GM21423 (cell line): ENCODE measurements around the gene FAM222A.

Experiments
- ATAC-seq: cut with Tn5 transposase; IDR thresholded peaks from one replicate; pipeline ENCODE4 v1.9.1; 2021; ENCODE audit warnings: mild to moderate bottlenecking, moderate library complexity; ENCODE audit not compliant: unreplicated experiment

The FAM222A gene

DNA sequence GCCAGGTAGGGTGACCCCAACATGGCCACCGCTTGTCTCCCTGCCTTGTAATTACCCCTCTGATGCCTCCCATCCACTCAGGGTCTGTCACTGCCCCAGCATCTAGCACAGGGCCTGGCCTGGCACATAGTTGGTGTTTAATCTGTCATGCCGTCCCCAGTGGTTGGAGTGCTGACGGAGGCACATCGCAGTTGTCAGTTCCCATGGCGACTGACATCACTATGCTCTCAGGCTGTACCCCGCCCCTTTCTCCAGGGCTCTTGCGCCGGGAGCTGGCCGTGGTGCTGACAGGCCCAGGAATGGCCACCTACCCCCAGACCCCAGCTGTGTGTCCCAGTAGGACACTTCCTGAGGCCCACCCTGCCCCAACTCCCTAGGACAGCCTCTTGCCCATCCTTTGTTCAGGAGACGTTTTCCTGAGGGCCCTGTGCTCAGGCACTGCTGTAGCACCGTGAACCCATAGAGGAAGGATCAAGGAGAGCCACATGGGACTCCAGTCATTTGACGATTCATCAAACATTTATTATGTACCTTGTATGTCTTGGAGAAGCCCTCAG lies 23.0 kb downstream of the FAM222A start:
- ATAC-seq = no peak

DNA sequence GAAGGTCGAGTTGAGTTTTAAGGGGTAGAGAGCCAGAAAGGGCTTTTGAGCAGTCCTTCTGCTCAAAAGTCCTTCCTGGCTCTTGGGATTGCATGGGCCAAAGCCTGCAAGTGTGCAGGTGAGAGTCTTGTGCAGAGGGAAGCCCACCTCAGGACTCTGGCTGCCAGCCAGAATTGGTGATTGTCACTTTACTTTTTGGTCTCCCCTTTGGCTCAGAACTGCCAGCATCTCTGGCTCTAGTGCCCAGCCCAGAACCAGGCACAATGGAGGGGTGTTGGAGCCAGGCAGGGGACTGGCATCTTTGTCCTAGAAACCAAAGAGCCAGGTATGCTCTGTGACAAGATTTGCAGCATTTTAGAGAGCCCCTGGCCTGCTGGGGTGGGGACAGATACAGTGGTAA lies 23.5 kb downstream of the FAM222A start:
- ATAC-seq = no peak

DNA sequence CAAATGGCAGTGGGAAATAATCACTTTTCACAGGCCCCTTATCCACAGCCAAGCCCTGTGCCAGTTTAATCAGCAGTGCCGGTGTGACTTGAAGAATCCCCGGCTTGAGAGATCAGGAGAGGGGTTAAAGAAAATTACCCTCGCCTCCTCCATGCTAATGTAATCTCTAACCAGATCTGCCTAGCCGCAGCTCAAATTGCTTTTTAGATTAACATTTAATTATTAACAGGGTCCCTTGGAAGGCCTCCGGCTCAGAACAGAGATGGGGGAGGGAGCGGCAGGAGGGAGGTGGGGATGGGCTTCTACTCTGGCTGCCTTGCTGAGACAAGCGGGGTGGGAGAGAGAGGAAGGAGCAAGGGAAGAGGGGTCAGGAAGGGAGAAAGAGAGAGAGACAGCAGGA lies 24.0 kb downstream of the FAM222A start:
- ATAC-seq = no peak

DNA sequence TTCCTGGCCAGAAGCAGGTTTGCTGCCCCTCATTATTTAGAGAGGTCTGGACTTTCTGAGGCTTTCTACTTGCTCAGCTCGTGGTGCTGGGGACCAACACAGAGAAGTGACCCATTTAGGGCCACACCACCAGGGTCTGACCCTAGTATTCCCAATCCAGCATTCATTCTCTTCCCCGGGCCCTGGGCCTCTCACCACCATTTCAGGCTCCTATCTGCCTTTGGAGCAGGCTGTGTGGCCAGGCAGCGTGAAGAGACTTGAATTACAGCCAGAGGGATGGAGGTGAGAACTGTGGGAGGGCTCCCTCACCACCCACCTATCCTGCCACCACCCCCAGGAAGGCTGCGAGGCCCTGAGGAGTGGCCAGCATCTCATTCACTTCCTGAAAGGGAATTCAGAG lies 24.6 kb downstream of the FAM222A start:
- ATAC-seq = no peak

DNA sequence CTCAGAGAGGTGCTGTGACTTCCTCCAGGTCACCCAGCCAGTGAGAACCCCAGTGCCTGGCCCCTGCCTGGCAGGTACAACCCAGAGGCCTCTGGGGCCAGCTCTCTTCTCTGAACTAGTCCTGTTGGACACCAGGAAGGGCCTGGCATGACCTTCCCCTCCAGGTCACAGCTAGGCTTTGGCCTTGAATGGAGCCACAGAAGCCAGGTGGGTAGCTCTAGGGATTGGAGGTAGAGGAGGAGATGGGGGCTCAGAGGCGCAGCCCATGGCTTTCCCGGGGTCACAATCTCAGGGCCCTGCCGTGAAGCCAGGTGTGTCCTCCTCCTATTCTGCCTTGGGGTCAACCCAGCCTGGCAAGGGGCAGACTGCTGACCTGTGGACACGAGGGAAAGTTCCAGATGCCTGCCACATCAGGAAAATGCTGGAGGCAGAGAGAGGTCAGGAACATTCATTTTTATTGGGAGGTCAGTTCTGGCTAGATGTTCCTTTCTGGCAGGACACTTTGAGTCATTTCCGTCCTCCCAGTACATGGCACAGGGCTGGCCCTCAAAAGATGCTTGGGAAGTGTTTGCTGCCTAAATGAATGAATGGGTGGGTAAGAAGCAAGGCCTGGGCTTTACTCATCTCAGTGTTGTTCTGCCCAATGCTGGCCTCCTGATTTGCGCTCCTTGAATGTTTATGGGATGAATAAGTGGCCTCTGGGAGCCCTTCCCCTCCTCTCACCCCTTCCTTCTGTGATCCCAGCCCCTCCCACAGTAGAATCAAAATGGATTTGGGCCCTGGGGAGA lies 25.4 kb downstream of the FAM222A start:
- no peak for ATAC-seq

DNA sequence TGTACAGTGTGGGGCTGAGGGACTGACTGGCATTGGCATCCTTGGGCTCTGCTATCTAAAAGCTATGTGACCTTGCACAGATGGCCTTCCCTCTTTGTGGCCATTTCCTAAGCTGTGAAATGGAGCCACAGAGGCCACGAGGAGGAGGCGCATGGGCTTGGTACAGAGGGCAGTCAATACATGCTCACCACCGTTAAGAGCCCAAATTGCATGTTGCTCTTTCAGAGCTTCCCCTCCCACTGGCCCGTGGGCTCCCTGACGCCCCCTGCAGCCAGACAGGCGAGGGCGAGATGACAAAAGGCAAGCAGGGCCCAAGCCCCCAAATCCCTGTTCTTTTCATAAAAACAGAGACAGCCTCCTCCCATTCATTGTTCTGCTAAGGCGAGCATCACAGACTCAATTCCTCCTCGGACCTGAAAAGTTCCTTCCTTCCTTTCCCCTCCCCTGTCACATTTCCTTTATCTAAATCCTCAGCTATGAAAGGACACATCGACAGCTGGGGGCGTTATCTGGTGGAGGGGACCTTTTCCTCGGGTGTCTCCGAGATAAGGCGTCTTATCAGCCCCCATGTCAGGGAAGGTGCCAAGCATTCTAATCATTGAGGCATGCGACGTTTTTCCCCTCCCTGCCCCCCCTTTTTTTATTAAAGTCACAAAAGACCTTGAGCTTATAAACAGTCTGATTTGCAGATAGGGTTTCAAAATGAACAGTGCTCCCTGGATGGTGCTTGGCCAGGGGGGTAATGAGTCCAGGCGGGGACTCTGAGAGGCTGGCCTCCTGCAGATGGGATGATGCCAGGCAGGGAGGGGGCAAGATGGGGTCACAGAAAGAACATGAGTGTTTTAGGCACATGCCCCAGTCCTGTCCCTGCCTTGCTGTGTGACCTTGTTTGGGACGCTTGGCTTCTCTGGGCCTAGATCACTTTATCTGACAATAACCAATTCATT lies 26.4 kb downstream of the FAM222A start:
- no peak for ATAC-seq

DNA sequence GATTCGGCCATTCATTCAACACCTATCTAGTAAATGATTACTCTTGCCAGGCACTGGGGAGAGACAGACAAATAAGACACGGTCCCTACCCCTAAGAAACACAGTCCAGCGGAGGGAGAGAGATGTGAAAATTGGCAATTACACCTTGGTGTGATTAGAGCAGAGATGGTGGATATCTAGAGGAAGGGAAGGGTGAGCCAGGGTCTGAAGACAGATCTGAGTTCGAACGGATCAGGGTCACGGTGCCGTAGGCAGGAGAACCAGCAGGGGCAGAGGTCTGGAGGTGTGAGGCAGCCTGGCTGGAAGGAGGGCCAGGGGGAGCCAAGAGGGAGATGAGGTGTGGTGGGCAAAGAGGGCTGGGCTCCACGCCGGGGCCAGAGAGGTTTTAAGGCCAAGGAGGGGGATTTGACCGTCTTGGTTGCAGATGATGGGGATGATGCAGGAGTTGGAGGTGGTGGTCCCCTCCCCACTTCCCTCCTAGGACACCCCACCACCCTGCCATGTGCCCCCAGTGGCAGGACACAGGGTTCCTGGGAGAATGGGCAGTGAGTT lies 27.1 kb downstream of the FAM222A start:
- no peak for ATAC-seq

DNA sequence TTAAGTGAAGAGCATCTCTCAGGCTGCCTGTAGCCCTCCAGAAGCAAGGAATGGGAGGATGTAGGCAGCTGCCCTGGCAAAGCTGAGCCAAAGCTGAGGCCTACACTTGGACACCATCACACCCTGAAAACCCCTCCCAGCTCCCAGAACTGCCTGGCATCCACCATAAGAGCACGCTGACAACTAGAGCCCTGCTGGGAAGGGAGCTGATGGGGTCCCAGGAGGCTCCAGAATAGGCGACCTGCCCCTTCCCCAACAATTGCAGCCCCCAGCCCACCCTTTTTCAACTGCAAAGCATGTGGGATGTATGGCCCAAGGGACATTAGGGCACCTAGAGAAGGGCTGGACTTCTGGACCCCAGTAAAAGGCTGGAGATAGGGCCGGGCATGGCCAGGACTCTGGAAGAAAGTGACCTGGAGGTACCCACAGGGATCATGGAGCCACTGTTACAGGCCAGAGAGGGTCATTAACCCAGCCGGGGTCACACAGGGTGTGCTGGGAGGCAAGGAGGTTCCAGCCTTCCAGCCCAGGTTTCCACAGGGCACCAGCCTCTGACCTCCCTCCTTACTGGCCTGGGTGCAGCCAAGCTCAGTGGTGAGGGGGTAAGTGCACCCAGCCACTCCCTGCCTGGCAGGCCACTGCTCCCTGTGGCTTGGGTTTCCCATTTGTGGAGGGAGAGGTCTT lies 27.8 kb downstream of the FAM222A start:
- no peak for ATAC-seq

DNA sequence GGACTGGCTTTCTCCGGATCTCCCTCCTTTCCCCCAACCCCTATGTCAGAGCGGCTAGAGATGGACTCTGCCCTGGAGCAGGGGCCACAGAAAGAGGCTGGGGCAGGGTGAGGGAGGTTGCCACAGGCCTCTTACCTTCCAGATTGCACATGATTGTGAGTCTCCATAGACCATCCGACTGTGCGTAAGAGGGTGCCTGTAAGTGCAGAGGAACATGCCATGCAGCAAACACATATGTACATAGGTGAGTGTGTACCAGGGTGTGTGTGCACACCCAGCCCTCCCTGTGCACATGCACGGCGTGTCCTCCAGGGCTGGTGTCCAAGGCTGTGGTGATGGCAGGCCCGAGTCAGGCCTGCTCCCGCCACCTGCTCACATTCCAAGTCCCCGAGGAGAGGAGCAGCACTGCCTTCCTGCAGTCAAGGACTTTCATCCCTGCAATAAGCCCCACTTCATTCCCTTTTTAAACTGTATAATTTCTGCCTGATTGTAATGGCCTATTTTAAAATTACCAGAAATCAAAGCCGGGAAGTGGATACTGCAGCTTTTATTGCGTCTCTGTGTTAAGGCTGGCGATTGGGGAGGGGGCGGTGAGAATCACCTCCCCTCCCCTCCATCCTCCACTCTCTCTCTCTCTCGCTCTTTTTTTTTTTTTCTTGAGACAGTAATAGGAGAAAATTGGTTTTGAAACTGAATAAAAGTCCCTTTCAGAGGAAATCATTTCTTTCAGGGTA lies 28.5 kb downstream of the FAM222A start:
- ATAC-seq = no peak

DNA sequence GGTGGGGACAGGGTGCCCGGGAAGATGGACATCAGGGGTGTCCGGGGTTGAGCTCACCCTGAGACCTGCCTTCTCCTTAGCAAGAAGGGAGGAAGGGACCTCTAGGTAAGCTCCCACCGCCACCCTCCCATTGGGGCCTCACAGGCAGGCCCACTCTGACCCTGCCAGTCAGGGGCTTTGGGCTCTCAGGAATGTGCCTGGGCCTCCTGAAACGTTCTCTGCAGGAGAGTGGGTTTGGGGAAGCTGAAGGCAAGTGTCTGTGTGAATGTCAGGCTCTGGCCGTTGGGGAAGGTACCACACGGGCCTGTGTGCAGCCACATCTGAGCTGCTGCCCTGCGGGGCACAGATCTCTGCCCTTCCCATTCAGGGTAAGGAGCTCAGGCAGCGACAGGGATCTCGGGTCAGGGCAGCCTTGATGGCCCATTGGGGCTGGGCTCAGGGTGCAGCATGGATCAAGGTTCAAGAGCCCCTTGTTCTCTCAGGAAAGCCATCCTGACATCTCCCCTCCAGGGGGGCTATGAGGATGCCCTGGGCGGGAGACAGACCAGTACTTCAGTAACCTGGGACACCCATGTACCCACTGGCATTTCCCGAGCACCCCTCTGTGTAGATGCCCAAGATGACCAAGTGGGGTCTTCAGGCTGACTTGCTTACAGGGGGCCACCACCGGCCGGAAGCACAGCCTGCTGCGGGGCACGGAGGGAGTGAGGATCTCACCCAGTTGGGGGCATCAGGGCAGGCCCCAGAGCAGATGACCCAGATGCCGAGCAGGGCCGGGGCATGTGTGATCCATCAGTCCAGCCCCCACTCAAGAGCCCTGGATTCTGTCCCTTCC lies 29.7 kb downstream of the FAM222A start:
- ATAC-seq = no peak

DNA sequence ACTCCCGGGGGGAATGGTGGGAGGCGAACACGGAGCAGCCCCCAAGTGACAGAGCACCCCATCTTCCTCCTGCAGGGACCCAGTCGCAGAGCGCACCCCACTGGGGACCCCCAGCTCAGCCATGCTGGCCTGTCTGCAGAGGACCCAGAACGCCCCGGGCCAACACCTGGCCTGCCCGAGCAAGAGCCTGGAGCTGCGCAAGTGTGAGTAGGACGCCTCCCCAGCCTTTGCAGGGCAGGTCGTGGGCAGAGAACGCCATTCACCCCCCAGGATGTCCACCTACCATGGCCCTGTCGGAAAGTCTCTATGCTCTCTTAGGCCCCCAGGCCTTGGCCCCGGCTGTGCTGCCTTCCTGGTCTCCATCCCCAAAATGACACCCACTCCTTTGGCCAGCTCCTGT lies 30.4 kb downstream of the FAM222A start:
- ATAC-seq = no peak

DNA sequence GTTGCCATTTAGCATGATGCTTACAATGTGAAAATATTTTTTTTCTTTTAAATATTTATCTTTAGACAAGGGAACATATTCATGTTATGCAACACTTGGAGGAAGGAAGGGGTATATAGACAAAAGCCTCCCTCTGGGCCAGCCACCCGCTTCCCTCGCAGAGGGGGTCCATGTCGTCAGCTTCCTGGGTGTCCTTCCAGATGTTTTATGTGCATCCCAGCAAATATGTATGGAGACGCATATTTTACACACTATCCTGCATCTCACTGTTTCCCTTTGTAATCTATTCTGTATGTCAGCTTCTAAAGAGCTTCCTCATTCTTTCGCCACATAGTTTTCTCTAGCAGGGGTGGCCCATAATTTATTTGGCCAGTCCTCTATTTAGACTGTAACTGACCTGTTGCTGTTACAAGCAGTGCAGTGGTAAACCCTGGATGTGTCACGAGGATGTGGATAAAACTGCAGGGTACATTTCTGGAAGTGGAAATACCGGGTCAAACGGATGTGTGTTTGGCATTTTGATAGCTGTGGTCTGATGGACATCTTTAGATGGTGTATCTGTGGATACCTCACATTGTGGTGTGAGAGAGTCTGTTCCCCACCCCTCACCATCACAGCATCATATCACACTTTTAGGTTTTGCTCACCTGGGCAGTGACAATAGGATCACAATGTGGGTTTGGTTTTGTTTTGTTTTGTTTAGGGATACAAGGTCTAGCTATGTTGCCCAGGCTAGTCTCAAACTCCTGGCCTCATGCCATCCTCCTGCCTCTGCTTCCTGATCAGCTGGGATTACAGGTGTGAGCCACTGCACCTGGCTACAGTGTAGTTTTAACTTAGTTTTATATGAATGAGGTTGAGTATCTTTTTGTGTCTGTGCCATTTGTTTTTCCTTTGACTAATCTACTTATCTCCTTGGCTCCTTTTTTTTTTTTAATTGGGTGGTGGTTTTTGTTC lies 31.6 kb downstream of the FAM222A start:
- ATAC-seq = no peak

DNA sequence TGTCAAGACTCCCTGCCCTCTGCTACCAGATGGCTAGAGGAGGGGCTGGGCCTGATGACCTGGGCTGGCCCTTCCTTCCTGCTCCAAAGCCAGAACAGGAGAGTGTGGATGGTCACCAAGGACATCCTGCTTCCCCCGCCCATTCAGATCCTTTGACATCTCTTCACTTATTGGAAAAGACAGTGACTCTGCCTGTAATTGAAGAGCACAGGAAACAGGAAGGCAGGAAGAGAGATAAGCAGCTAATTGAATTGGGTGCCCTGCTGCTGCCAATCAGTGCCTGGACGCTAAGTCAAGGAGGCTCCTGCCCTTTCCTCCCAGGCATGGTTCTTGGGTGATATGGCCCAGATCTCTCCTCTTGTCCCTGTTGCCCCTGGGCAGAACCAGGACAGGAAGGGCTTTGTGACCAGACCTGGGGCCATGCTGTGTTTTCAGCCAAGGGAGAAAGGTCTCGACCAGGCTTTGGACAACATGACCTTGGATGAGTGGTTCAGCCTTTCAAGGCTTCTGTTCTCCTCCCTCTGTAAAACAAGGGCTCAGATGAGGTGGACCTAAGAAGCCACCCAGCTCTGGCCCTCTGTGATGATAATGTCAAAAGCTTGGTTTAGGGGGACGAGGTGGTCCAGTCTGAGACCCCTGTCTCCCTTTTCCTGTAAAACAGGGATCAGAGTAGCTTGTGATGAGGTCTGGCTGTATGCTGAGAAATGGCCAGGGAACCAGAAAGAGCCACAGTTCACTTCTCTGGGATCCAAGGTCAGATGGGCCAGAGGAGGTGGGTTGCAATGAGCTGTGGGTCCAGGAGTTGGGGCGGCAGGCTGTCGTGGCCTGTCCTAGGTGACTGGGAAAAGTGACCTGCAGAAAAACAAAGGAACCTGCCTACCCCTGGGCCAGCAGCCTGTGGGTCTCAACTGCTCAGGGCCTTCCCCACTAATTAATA lies 38.8 kb downstream of the FAM222A start:
- ATAC-seq = no peak

DNA sequence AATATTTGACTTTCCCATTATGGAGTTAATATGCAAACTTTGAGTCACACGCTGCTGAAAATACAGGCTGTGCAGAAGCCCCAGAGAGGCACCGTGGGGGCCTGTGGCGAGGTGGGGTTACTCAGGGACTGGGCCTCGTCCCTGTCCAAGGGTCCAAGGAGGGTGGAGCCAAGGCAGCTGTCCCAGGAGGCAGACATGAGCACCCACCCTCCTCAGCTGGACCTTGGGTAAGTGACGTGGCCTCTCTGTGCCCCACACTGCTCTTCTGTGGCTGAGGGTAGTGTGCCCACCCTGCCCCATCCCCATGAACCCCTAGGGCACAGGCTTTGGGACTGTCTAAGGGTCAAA lies 39.4 kb downstream of the FAM222A start:
- no peak for ATAC-seq

DNA sequence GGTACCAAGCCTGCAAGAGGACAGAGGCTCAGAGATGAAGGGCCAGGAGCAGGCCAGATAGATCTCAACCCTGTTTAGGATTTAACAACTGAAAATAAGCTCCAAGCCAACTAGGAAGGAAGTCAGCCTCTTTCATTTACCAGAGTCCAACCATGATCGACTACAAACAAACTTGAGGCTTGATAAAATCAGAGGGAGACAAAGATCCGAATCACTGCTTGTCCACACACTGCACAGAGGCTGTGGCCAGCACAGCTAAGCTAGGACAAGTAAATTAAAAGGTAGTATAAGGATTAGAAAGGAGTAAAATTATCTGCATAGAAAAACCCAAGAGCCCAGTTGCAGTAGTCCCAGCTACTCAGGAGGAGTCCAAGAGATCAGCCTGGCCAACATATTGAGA lies 40.3 kb downstream of the FAM222A start:
- ATAC-seq = no peak

DNA sequence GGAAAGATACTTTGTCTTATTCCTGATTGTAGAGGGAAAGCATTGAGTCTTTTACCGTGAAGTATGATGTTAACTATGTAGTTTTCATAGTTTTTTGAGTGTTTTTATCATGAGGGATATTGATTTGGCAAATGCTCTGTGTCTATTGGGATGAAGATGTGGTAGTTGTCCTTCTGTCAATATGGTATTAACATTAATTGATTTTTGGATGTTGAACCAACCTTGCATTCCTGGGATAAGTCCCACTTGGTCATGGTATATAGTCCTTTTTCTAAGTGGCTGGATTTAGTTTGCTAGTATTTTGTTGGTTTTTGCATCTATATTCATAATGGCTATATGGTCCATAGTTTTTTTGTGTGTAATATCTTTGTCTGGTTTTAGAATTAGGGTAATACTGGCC lies 42.8 kb downstream of the FAM222A start:
- no peak for ATAC-seq

DNA sequence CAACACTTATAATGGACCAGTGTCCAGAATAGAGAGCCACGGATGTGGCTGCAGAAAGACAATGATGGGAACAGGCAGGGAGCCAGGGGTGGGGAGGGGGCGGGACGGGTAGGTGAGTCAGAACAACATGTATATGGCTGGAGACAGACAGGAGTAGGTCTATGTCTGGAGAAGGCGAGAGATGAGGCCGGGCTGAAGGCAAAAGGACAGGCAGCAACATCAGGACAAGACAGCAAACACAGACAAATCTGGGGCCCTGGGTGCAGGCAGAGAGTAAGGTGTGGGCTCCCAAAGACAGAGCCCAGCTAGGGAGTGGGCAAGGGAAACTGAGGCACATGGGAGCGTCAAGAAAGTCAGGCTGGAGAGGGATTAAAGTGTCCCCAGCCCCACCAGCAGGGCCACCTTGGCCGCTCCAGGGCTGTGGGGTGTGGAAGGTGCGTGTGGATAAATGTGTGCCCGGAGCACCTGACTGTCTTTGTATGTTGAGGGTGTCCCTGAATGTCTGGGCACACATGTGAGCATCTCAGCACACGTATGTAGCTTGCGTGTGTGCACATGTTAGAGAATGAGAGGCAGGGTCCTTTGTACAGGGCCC lies 44.1 kb downstream of the FAM222A start:
- ATAC-seq = no peak
